Kasumi-1 (cell line): ENCODE measurements around the gene MRPL17.

Experiments used
- DNase-seq, 2 experiments: peaks; one replicate each; lab custom pipeline; 2025; lab: John Stamatoyannopoulos, UW

Gene MRPL17

GRCh38 chr11:6654281-6655019, 28.7 kb downstream of the MRPL17 start:
- DNase-seq = no peak

- DNase-seq = no peak
Observed at GRCh38 chr11:6653656-6654055, 29.5 kb downstream of the MRPL17 start.

GRCh38 chr11:6653097-6653496, 30.0 kb downstream of the MRPL17 start:
- no peak for DNase-seq

GRCh38 chr11:6652182-6652581, 31.0 kb downstream of the MRPL17 start:
- no peak for DNase-seq

GRCh38 chr11:6650980-6651379, 32.2 kb downstream of the MRPL17 start:
- no peak for DNase-seq

- DNase-seq = no peak
Observed at GRCh38 chr11:6650104-6650503, 33.0 kb downstream of the MRPL17 start.

GRCh38 chr11:6648501-6648900, 34.6 kb downstream of the MRPL17 start:
- DNase-seq = no peak

- no peak for DNase-seq
Observed at GRCh38 chr11:6647836-6648235, 35.3 kb downstream of the MRPL17 start.

- peak; percentile 93 to 94 for DNase-seq
Observed at GRCh38 chr11:6646918-6647679, 36.0 kb downstream of the MRPL17 start.

- DNase-seq = peak; percentile 79 to 86
Observed at GRCh38 chr11:6646576-6646917, 36.6 kb downstream of the MRPL17 start.

- DNase-seq = no peak
Observed at GRCh38 chr11:6646071-6646470, 37.1 kb downstream of the MRPL17 start.

GRCh38 chr11:6642957-6643356, 40.2 kb downstream of the MRPL17 start:
- DNase-seq = no peak

GRCh38 chr11:6640985-6641701, 42.0 kb downstream of the MRPL17 start:
- no peak for DNase-seq

- no peak for DNase-seq
Observed at GRCh38 chr11:6640036-6640984, 42.8 kb downstream of the MRPL17 start.

GRCh38 chr11:6638429-6638828, 44.7 kb downstream of the MRPL17 start:
- no peak for DNase-seq

- DNase-seq = no peak
Observed at GRCh38 chr11:6637871-6638270, 45.3 kb downstream of the MRPL17 start.

- no peak for DNase-seq
Observed at GRCh38 chr11:6636480-6636879, 46.7 kb downstream of the MRPL17 start.

- peak; percentile 80 to 87 for DNase-seq
Observed at GRCh38 chr11:6635082-6635932, 47.8 kb downstream of the MRPL17 start.

- DNase-seq = no peak
Observed at GRCh38 chr11:6634534-6634933, 48.6 kb downstream of the MRPL17 start.
